ENCODE results near the gene C12orf42. TPM values are rescaled to one million over a fixed set of nuclear protein-coding genes. Genes with fewer than 3 reads are reported as not detected.
"Not testable (repeated sequence)": the region's sequence is repeated elsewhere in the genome, so short reads cannot be mapped to it uniquely, and the experiment has no call there.

The C12orf42 gene
- total RNA-seq, 1 experiment from 2014 or later: not detected

GRCh38 chr12:103431950-103432349, 63.8 kb downstream of the C12orf42 start:
- no peak overlapping the region for H3K4me2 ChIP-seq (ENCODE audit: low read length)
- H3F3A ChIP-seq (ENCODE audit: low read length, unreplicated experiment): no peaks in the 10 kb centered on the region
- H3K79me2 ChIP-seq (ENCODE audit: low read length): no peaks in the 10 kb centered on the region
- no peaks in the 10 kb centered on the region for H3K27me3 ChIP-seq (ENCODE audit: low read length)
- POLR2A ChIA-PET (ENCODE audit: unreplicated experiment): no interaction called here
- CTCF ChIA-PET: no interaction called here
- DNase-seq (no peak), ATAC-seq (no peak)
- H3K9ac ChIP-seq (ENCODE audit: low read length): no peak overlapping the region
- BruUV-seq (replicated peaks): no TSS peak
- H3K27ac ChIP-seq (ENCODE audit: low read length): no peak overlapping the region
- H3K4me3 ChIP-seq (ENCODE audit: low read length): no peak overlapping the region
- no peak overlapping the region for H2AFZ ChIP-seq (ENCODE audit: low read length)
- intact Hi-C loops (cut with micrococcal nuclease): no loop called here
- no peaks in the 10 kb centered on the region for H3K4me1 ChIP-seq (ENCODE audit: insufficient read depth, low read length)
- no peaks in the 10 kb centered on the region for H4K20me1 ChIP-seq (ENCODE audit: low read length)
- TF ChIP-seq CTCF (conservative IDR thresholded peaks at IDR 0.05; ENCODE audit: low read depth, low read length): no peak
- TF ChIP-seq EZH2phosphoT487 (IDR thresholded peaks at IDR 0.05; ENCODE audit: borderline replicate concordance, low read length): no peak
- no peak for TF ChIP-seq EZH2 (IDR thresholded peaks at IDR 0.05; ENCODE audit: low read length, unreplicated experiment)
- no peaks in the 10 kb centered on the region for H3K36me3 ChIP-seq (ENCODE audit: low read depth, low read length)
- H3K9me3 ChIP-seq (ENCODE audit: low read length): no peaks in the 10 kb centered on the region
- H3K9me2 ChIP-seq (replicated peaks; ENCODE audit: low read length): no peaks in the 10 kb centered on the region

GRCh38 chr12:103431387-103431786, 64.4 kb downstream of the C12orf42 start:
- DNase-seq (no peak), ATAC-seq (no peak)
- intact Hi-C loops (cut with micrococcal nuclease): no loop called here
- Histone ChIP-seq H3F3A (ENCODE audit: low read length, unreplicated experiment) (no peaks in the 10 kb centered on the region), H3K9me3 (ENCODE audit: low read length) (no peaks in the 10 kb centered on the region), H3K27ac (ENCODE audit: low read length) (no peak overlapping the region), H3K9ac (ENCODE audit: low read length) (no peak overlapping the region), H3K36me3 (ENCODE audit: low read depth, low read length) (no peaks in the 10 kb centered on the region), H2AFZ (ENCODE audit: low read length) (no peak overlapping the region), H4K20me1 (ENCODE audit: low read length) (no peaks in the 10 kb centered on the region), H3K4me3 (ENCODE audit: low read length) (no peak overlapping the region), H3K4me2 (ENCODE audit: low read length) (no peak overlapping the region), H3K27me3 (ENCODE audit: low read length) (no peaks in the 10 kb centered on the region), H3K9me2 (replicated peaks; ENCODE audit: low read length) (no peaks in the 10 kb centered on the region), H3K79me2 (ENCODE audit: low read length) (no peaks in the 10 kb centered on the region), H3K4me1 (ENCODE audit: insufficient read depth, low read length) (no peaks in the 10 kb centered on the region)
- no peak for TF ChIP-seq CTCF (conservative IDR thresholded peaks at IDR 0.05; ENCODE audit: low read depth, low read length)
- no peak for TF ChIP-seq EZH2 (IDR thresholded peaks at IDR 0.05; ENCODE audit: low read length, unreplicated experiment)
- ChIA-PET CTCF (no interaction called here), POLR2A (ENCODE audit: unreplicated experiment) (no interaction called here)
- BruUV-seq (replicated peaks): no TSS peak

DNA sequence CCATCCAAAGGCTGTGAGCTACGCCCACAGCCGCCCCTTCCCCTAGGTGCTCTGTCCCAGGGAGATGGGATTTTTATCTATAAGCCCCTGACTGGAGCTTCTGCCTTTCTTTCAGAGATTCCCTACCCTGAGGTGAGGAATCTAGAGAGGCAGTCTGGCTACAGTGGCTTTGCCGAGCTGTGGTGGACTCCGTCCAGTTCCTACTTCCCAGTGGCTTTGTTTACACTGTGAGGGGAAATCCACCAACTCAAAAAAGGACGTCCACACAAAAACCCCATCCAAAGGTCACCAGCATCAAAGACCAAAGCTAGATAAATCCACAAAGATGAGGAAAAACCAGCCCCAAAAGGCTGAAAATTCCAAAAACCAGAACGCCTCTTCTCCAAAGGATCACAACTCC, 70.1 kb downstream of the C12orf42 start:
- H3K4me2 ChIP-seq (ENCODE audit: low read length); H2AFZ ChIP-seq (ENCODE audit: low read length); H3K4me3 ChIP-seq (ENCODE audit: low read length); CTCF ChIA-PET; H3K79me2 ChIP-seq (ENCODE audit: low read length); H3K9me3 ChIP-seq (ENCODE audit: low read length); H3F3A ChIP-seq (ENCODE audit: low read length, unreplicated experiment); DNase-seq; BruUV-seq (replicated peaks); POLR2A ChIA-PET (ENCODE audit: unreplicated experiment); H3K27me3 ChIP-seq (ENCODE audit: low read length); H3K9ac ChIP-seq (ENCODE audit: low read length); ATAC-seq; H3K4me1 ChIP-seq (ENCODE audit: insufficient read depth, low read length); H4K20me1 ChIP-seq (ENCODE audit: low read length); intact Hi-C loops (cut with micrococcal nuclease); H3K36me3 ChIP-seq (ENCODE audit: low read depth, low read length); H3K27ac ChIP-seq (ENCODE audit: low read length); H3K9me2 ChIP-seq (replicated peaks; ENCODE audit: low read length): not testable (repeated sequence)

DNA sequence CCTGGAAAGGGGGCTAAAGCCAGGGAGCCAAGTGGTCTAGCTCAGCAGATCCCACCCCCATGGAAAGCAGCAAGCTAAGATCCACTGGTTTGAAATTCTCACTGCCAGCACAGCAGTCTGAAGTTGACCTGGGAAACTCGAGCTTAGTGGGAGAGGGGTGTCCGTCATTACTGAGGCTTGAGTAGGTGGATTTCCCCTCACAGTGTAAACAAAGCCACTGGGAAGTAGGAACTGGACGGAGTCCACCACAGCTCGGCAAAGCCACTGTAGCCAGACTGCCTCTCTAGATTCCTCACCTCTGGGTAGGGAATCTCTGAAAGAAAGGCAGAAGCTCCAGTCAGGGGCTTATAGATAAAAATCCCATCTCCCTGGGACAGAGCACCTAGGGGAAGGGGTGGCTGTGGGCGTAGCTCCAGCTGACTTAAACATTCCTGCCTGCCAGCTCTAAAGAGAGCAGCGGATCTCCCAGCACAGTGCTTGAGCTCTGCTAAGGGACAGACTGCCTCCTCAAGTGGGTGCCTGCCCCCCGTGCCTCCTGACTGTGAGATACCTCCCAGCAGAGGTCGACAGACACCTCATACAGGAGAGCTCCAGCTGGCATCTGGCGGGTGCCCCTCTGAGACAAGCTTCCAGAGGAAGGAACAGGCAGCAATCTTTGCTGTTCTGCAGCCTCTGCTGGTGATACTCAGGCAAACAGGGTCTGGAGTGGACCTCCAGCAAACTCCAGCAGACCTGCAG, 70.8 kb downstream of the C12orf42 start:
- H3K9me2 ChIP-seq (replicated peaks; ENCODE audit: low read length); H3K9me3 ChIP-seq (ENCODE audit: low read length); DNase-seq; H3K9ac ChIP-seq (ENCODE audit: low read length); CTCF ChIA-PET; H3K79me2 ChIP-seq (ENCODE audit: low read length); BruUV-seq (replicated peaks); ATAC-seq; H3K4me1 ChIP-seq (ENCODE audit: insufficient read depth, low read length); H3K27ac ChIP-seq (ENCODE audit: low read length); H4K20me1 ChIP-seq (ENCODE audit: low read length); H3F3A ChIP-seq (ENCODE audit: low read length, unreplicated experiment); POLR2A ChIA-PET (ENCODE audit: unreplicated experiment); H3K36me3 ChIP-seq (ENCODE audit: low read depth, low read length); intact Hi-C loops (cut with micrococcal nuclease): not testable (repeated sequence)
- peak overlapping the region; percentile 24 for H3K4me2 ChIP-seq (ENCODE audit: low read length)
- peaks cover 11% of the 10 kb centered on the region for H3K27me3 ChIP-seq (ENCODE audit: low read length)
- peak overlapping the region; percentile 7; the same call in 1 of the 2 replicates for H3K4me3 ChIP-seq (ENCODE audit: low read length)
- H2AFZ ChIP-seq (ENCODE audit: low read length): peak overlapping the region; percentile 46
